ENCODE measurements around the gene TPI1. TPM values are rescaled to one million over a fixed set of nuclear protein-coding genes. Genes with fewer than 3 reads are reported as not detected.
"Not testable (repeated sequence)": the region's sequence is repeated elsewhere in the genome, so short reads cannot be mapped to it uniquely, and the experiment has no call there.

The TPI1 gene
- total RNA-seq, 2 donors from 2014 or later = 1,893 to 2,116 TPM

- peaks cover 17% of the 10 kb centered on the region for H3K4me1 Mint-ChIP-seq
- H3K36me3 Mint-ChIP-seq (ENCODE audit: low read depth) = peaks cover 97% of the 10 kb centered on the region
- H3K27me3 Mint-ChIP-seq; H3K9me3 Mint-ChIP-seq; ATAC-seq (replicated peaks): not testable (repeated sequence)
- peak overlapping the region; percentile 94 for H3K4me3 Mint-ChIP-seq
- peak overlapping the region; percentile 19 for H3K27ac Mint-ChIP-seq
These were observed 2.0 kb upstream of the TPI1 start for GRCh38 chr12:6865307-6865706.

- peaks cover 97% of the 10 kb centered on the region for H3K36me3 Mint-ChIP-seq (ENCODE audit: low read depth)
- no peak for ATAC-seq (replicated peaks)
- peak overlapping the region; percentile 96 for H3K27ac Mint-ChIP-seq
- H3K9me3 Mint-ChIP-seq = no peaks in the 10 kb centered on the region
- peak overlapping the region; percentile 94 for H3K4me3 Mint-ChIP-seq
- no peaks in the 10 kb centered on the region for H3K27me3 Mint-ChIP-seq
- H3K4me1 Mint-ChIP-seq = peaks cover 25% of the 10 kb centered on the region
These were observed 990 bp upstream of the TPI1 start for GRCh38 chr12:6866163-6866919.

- H3K4me1 Mint-ChIP-seq = peaks cover 31% of the 10 kb centered on the region
- H3K9me3 Mint-ChIP-seq = no peaks in the 10 kb centered on the region
- peak overlapping the region; percentile 94 for H3K4me3 Mint-ChIP-seq
- peak; percentile 5 for ATAC-seq (replicated peaks)
- H3K27ac Mint-ChIP-seq = peak overlapping the region; percentile 96
- H3K27me3 Mint-ChIP-seq = no peaks in the 10 kb centered on the region
- peaks cover 97% of the 10 kb centered on the region for H3K36me3 Mint-ChIP-seq (ENCODE audit: low read depth)
These were observed 365 bp upstream of the TPI1 start for GRCh38 chr12:6866920-6867412.

GRCh38 chr12:6868211-6869048 is 1.1 kb downstream of the TPI1 start:
- Mint-ChIP-seq H3K9me3 (no peaks in the 10 kb centered on the region), H3K36me3 (ENCODE audit: low read depth) (peaks cover 97% of the 10 kb centered on the region), H3K27me3 (no peaks in the 10 kb centered on the region), H3K4me1 (peaks cover 35% of the 10 kb centered on the region), H3K27ac (peak overlapping the region; percentile 94), H3K4me3 (peak overlapping the region; percentile 94)
- peak; percentile 2 for ATAC-seq (replicated peaks)

- Mint-ChIP-seq H3K4me1 (peaks cover 34% of the 10 kb centered on the region), H3K27ac (peak overlapping the region; percentile 94), H3K4me3 (peak overlapping the region; percentile 94), H3K9me3 (no peaks in the 10 kb centered on the region), H3K36me3 (ENCODE audit: low read depth) (peaks cover 98% of the 10 kb centered on the region), H3K27me3 (no peaks in the 10 kb centered on the region)
- ATAC-seq (replicated peaks) = no peak
These were observed 2.0 kb downstream of the TPI1 start for GRCh38 chr12:6869049-6870021.

- ATAC-seq (replicated peaks); H3K27me3 Mint-ChIP-seq; H3K9me3 Mint-ChIP-seq: not testable (repeated sequence)
- H3K27ac Mint-ChIP-seq = peak overlapping the region; percentile 94
- peaks cover 34% of the 10 kb centered on the region for H3K4me1 Mint-ChIP-seq
- peak overlapping the region; percentile 94 for H3K4me3 Mint-ChIP-seq
- H3K36me3 Mint-ChIP-seq (ENCODE audit: low read depth) = peaks cover 98% of the 10 kb centered on the region
These were observed 3.0 kb downstream of the TPI1 start for GRCh38 chr12:6870304-6870703.

- Mint-ChIP-seq H3K4me3 (peak overlapping the region; percentile 94), H3K27ac (peak overlapping the region; percentile 94), H3K27me3 (no peaks in the 10 kb centered on the region), H3K9me3 (no peaks in the 10 kb centered on the region), H3K4me1 (peaks cover 38% of the 10 kb centered on the region), H3K36me3 (ENCODE audit: low read depth) (peaks cover 100% of the 10 kb centered on the region)
- peak; percentile 44 for ATAC-seq (replicated peaks)
These were observed 4.0 kb downstream of the TPI1 start for GRCh38 chr12:6871052-6871957.

DNA sequence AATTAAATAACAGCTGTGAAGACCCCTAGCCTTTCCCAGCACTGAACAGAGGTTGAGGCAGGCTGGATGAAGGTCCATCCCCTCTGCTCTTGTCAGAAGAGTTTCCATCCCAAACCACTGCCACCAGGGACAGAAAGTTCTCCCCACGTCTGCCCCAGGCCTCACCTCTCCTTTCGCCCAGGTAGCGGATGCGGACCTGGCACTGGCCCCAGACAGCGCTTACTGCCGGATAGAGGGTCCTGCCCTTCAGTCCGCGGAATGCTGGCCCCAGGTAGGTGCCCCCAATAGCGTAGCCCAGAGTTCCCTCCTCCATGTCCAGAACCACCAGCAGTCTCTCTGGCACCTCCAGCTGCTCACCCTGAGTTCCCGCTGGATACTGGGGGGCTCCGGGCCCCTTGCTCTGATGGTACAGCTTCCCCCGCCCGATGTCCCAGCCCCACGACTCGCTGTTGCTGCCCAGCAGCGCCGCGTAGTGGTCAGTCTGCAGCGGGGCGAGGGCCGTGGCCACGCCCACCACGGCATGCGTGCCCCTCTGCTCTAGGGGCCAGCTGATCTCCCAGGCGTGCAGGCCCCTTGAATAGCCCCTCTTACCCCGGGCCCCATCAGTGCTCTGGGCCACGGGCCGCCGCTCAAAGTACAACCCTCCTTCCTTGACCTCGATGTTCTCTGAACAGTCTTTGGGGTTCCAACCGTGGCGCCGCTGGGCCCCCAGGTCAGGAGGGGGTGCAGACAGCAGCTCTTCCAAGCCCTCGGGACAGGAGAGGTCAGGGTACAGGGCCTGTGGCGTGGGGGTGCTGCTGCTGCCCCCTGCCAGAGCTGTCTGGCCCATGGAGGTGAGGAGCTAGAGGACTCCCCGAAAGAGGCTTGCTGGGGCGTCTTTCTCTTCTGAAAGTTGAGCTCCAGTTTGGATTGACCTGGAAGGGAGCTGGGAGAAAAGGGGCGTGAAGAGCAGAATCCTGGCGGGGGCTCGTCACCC is 5.0 kb downstream of the TPI1 start:
- Mint-ChIP-seq H3K27ac (peak overlapping the region; percentile 94), H3K4me3 (peak overlapping the region; percentile 94), H3K4me1 (peaks cover 38% of the 10 kb centered on the region), H3K9me3 (no peaks in the 10 kb centered on the region), H3K36me3 (ENCODE audit: low read depth) (peaks cover 100% of the 10 kb centered on the region), H3K27me3 (no peaks in the 10 kb centered on the region)
- ATAC-seq (replicated peaks) = peak; percentile 40

- Mint-ChIP-seq H3K4me3 (peak within 1 kb of the TSS; percentile 94), H3K4me1 (peaks cover 38% of the 10 kb centered on the region), H3K36me3 (ENCODE audit: low read depth) (peaks cover 98% of the 10 kb centered on the region), H3K27ac (peak within 1 kb of the TSS; percentile 94), H3K9me3 (no peaks in the 10 kb centered on the region), H3K27me3 (no peaks in the 10 kb centered on the region)
- peak; percentile 78 for ATAC-seq (replicated peaks)
These were observed 6.0 kb downstream of the TPI1 start, which contains the start of gene SPSB2 for GRCh38 chr12:6873094-6874014. Gene SPSB2, minus strand, starts transcription at chr12:6873303. Its CDS starts 402 bp downstream, at chr12:6872901.

DNA sequence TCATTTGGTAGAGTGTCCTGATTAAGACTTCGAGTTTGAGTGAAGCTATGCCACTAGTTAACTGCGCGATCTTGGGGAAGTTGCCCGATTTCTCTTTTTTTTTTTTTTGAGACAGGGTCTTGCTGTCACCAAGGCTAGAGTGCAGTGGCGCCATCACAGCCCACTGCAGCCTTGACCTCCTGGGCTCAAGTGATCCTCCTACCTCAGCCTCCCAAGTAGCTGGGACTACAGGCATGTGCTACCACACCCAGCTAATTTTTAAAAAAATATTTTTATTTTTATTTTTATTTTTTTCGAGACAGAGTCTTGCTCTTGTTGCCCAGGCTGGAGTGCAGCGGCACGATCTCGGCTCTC is 6.7 kb downstream of the TPI1 start:
- Mint-ChIP-seq H3K4me1 (peaks cover 33% of the 10 kb centered on the region), H3K36me3 (ENCODE audit: low read depth) (peaks cover 95% of the 10 kb centered on the region), H3K27ac (peak overlapping the region; percentile 94), H3K4me3 (peak overlapping the region; percentile 94)
- not testable (repeated sequence) for H3K27me3 Mint-ChIP-seq; H3K9me3 Mint-ChIP-seq; ATAC-seq (replicated peaks)

- H3K27ac Mint-ChIP-seq; H3K4me3 Mint-ChIP-seq; H3K4me1 Mint-ChIP-seq; ATAC-seq (replicated peaks); H3K27me3 Mint-ChIP-seq; H3K9me3 Mint-ChIP-seq: not testable (repeated sequence)
- H3K36me3 Mint-ChIP-seq (ENCODE audit: low read depth) = peaks cover 71% of the 10 kb centered on the region
These were observed 12.5 kb downstream of the TPI1 start for GRCh38 chr12:6879824-6880223.
